ENCODE data around the gene TNS3. TPM values are rescaled to one million over a fixed set of nuclear protein-coding genes. Genes with fewer than 3 reads are reported as not detected.

The TNS3 gene
- total and polyA plus RNA-seq, 2 of the 13 experiments (the other 11 are each of a cell fraction or from before 2014, with no cell fraction given), result 52.9 to 55.7 TPM

- no peak for TF ChIP-seq YY1 (IDR thresholded peaks at IDR 0.05; ENCODE audit: insufficient read depth, insufficient replicate concordance, low read depth, low read length)
- TF ChIP-seq FOXK2 (IDR thresholded peaks at IDR 0.05), result peak; percentile 64; the same call in 1 of the 2 replicates
- no peak for TF ChIP-seq AHR (CRISPR knock-in tag; IDR thresholded peaks at IDR 0.05)
- TF ChIP-seq YEATS4 (CRISPR knock-in tag; IDR thresholded peaks at IDR 0.05; ENCODE audit: borderline replicate concordance), result peak; percentile 63
- TF ChIP-seq KDM1A (CRISPR knock-in tag; IDR thresholded peaks at IDR 0.05), result no peak
- no peak for TF ChIP-seq NFRKB (IDR thresholded peaks at IDR 0.05)
- peak; percentile 62; the same call in 1 of the 2 replicates for TF ChIP-seq ZBTB20 (CRISPR knock-in tag; IDR thresholded peaks at IDR 0.05; ENCODE audit: borderline replicate concordance, low read depth)
- no peak for TF ChIP-seq POLR2AphosphoS5 (IDR thresholded peaks at IDR 0.05; ENCODE audit: low read depth, low read length)
- no peak for TF ChIP-seq SOX13 (IDR thresholded peaks at IDR 0.05)
- TF ChIP-seq SOX13 (CRISPR knock-in tag; conservative IDR thresholded peaks at IDR 0.05 in 1 of 2, IDR thresholded peaks at IDR 0.05 in 1 of 2), result peak in 1 of 2 experiments; percentile 54; a peak in 1 of 4 replicates
- TF ChIP-seq ZNF850 (CRISPR knock-in tag; conservative IDR thresholded peaks at IDR 0.05), result no peak
- no peak for TF ChIP-seq ZNF556 (CRISPR knock-in tag; IDR thresholded peaks at IDR 0.05; ENCODE audit: borderline replicate concordance)
- TF ChIP-seq SMC3 (IDR thresholded peaks at IDR 0.05; ENCODE audit: low read length), result no peak; the same call in 1 of the 2 replicates
- 0 out of 2 replicates have a peak, but pooled peaks have one; percentile 52 for TF ChIP-seq HOXD1 (CRISPR knock-in tag; IDR thresholded peaks at IDR 0.05)
- peak; percentile 69 for TF ChIP-seq ZNF263 (CRISPR knock-in tag; IDR thresholded peaks at IDR 0.05)
- TF ChIP-seq TCF12 (IDR thresholded peaks at IDR 0.05), result no peak
- TF ChIP-seq TCF12 (CRISPR knock-in tag; IDR thresholded peaks at IDR 0.05), result no peak
- peak; percentile 74 for TF ChIP-seq HMG20A (CRISPR knock-in tag; IDR thresholded peaks at IDR 0.05; ENCODE audit: borderline replicate concordance)
- peak; percentile 64; the same call in 1 of the 2 replicates for TF ChIP-seq NCOA2 (CRISPR knock-in tag; IDR thresholded peaks at IDR 0.05)
- TF ChIP-seq MBD4 (IDR thresholded peaks at IDR 0.05; ENCODE audit: borderline replicate concordance, low read length), result no peak
- no peak for TF ChIP-seq ZNF660 (CRISPR knock-in tag; IDR thresholded peaks at IDR 0.05; ENCODE audit: borderline replicate concordance, low read depth)
- no peak; the same call in 1 of the 2 replicates for TF ChIP-seq KDM3A (CRISPR knock-in tag; IDR thresholded peaks at IDR 0.05; ENCODE audit: low read depth)
- TF ChIP-seq ZNF44 (CRISPR knock-in tag; IDR thresholded peaks at IDR 0.05), result no peak
- no peak for TF ChIP-seq SIX1 (CRISPR knock-in tag; IDR thresholded peaks at IDR 0.05; ENCODE audit: borderline replicate concordance)
- no peak for TF ChIP-seq NAIF1 (CRISPR knock-in tag; IDR thresholded peaks at IDR 0.05; ENCODE audit: borderline replicate concordance)
- no peak for TF ChIP-seq ZSCAN30 (CRISPR knock-in tag; IDR thresholded peaks at IDR 0.05)
- TF ChIP-seq HNRNPH1 (optimal IDR thresholded peaks at IDR 0.05; ENCODE audit: low read depth, low read length), result no peak
- no peak for TF ChIP-seq ZNF460 (CRISPR knock-in tag; IDR thresholded peaks at IDR 0.05; ENCODE audit: borderline replicate concordance)
- no peak for TF ChIP-seq DR1 (CRISPR knock-in tag; IDR thresholded peaks at IDR 0.05)
- no peak for TF ChIP-seq AKAP8 (CRISPR knock-in tag; IDR thresholded peaks at IDR 0.05)
- 0 out of 2 replicates have a peak, but pooled peaks have one; percentile 84 for TF ChIP-seq SATB2 (CRISPR knock-in tag; IDR thresholded peaks at IDR 0.05)
- TF ChIP-seq ATF5 (CRISPR knock-in tag; IDR thresholded peaks at IDR 0.05; ENCODE audit: low read depth), result no peak
- no peak for TF ChIP-seq CREBL2 (CRISPR knock-in tag; IDR thresholded peaks at IDR 0.05; ENCODE audit: borderline replicate concordance)
- TF ChIP-seq ZNF274 (CRISPR knock-in tag; IDR thresholded peaks at IDR 0.05), result peak; percentile 21; the same call in 1 of the 2 replicates
- TF ChIP-seq SRSF1 (optimal IDR thresholded peaks at IDR 0.05; ENCODE audit: low read depth, low read length), result no peak
Measured at GRCh38 chr7:47622946-47623640, 41.2 kb upstream of the TNS3 start (continued).

All from HepG2 (cell line).